Measurements from ENCODE around the gene ANGPTL7.

The ANGPTL7 gene

DNA sequence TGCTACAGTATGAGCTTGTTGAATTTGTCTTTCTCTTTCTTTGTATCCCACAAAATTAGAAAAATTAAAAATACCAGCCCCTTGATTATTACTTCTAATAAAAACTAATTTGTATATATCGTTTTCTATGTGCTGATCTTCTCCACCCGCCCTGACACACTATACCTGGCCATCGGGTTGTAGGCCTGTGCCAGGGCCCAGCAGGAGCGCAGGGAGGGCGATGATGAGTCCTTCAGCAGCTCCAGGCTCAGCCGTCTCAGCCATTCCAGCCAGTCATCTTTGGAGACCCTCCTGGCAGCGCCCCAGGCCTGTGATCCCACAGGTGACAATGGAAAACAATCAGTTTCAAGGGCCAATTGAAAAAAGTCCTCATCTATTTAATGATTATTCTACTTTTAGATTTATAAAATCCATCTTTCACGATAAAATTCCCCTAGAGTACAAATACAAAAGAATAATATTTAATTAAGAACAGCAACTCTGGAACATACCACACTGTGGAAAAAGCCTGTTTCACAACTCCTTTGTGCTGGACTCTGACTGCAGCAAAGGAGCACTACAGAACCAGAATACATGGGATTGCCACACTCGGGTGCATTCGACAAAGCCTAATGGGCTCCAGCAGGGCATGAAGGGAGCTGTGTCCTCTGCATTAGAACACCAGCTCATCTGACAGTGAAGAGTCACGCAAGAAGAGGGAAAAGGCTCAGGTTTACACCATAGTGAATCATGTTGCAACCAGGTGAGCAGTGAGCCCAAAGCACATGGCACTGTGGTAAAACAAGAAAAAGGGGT is 15.4 kb downstream of the ANGPTL7 start:
- no peak for DNase-seq (ENCODE audit: low read depth)

DNA sequence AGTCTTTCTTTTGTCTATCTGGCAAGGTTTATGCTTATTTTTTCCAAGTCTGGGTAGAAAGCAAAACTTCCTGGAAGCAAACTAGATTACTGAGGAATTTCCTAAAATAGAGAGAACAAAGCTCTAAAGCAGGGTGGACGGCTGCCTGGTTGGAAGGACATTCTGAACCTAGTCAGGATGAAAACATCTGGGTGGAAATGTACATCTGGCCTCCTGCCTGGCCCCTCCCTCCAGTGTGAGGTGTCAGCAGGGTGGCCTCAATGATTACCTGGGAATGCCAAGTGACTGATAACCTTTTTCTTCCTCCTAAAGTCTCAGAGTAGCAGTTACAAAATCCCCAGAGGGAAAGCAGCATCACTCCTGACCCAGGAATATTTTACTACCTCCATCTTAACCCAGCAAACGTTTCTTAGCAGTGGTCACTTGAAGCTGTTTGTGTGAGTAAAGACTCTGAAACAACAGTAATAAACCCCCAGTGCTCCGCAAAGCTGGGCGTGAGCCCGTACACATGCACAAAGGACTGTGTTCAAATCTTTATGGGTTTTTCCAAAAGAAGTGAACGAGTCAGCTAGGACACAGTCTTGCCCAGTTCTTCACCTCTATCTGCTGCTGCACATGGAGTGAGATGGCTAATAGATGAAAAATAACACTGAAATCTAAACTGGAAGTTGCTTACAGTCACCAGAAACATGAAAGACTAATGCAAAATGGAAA is 18.9 kb downstream of the ANGPTL7 start:
- DNase-seq (ENCODE audit: low read depth), result no peak

DNA sequence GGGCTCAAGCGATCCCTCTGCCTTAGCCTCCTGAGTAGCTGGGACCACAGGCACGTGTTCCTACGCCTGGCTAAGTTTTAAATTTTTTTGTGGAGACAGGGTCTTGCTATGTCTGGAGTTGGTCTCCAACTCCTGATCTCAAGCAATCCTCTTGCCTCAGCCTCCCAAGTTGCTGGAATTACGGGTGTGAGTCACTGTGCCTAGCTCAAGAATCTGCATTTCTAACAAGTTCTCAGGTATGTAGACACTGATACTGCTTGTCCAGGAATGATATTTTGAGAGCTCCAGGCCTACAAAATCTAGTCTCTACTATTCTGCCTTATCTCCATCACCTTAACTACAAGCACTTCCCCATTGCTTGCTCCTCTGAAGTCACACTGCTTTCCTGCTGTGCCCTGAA is 22.3 kb downstream of the ANGPTL7 start:
- no peak for DNase-seq (ENCODE audit: low read depth)

DNA sequence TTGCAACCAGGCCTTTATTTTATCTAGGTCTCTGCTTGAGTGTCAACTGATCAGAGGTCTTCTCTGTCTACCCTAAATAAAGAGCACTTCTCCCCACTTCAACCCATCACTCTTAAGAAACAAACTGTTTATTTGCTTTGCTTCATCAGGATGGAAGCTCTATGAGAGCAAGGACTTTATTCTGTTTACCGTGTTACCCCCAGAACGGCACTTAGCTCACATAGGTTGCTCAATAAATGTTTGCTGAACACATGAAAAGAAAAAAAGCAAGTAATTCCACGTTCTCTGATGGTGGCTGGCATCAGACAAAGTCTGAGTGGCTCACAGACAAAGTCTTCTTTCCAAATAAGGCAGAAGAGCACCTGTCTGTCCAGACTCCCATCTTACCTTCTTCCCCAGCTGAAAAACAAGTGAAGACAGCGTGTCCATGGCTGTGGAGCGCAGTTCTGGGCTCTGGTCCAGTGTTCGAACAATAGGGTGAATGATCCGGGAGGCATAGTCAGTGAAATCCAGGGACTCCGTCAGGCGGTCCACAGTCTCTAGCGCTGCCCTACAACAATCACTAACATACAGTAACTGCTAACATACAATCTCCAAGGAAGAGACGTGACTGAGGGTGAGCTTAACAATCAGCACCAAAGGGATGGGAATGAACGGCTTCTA is 22.9 kb downstream of the ANGPTL7 start:
- DNase-seq (ENCODE audit: low read depth), result no peak

DNA sequence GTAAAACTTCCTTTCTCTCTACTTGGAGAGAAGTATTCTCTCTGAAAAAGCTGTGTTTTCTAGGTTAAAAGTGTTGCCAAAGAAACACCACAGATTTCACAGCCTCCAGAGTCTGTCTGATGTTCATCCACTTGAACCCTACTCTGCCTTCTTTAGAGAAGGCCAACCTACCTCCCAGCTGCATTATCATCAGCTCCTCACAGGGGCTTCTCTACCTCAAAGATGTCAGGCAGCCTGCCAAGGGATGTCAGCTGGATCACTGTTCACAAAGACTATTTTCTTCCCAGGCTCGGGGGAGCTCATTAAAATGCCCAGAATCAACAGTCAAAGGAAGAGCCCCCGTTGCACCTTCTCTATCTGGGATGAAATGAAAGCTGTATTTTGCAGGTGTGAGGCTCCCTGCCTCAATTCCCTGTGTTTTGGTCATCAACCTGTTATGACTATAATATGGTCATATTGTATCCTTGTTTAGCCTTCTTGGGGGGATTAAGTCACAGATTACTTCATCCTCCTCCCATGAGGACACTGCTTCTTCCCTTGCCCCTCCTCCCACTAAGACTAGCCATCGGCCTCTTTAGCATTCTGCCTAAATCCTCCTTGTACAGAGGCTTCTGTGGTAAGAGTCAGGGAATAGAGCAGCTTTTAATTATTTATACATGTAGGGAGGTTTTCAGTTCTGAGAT is 25.7 kb downstream of the ANGPTL7 start:
- DNase-seq (ENCODE audit: low read depth), result no peak

DNA sequence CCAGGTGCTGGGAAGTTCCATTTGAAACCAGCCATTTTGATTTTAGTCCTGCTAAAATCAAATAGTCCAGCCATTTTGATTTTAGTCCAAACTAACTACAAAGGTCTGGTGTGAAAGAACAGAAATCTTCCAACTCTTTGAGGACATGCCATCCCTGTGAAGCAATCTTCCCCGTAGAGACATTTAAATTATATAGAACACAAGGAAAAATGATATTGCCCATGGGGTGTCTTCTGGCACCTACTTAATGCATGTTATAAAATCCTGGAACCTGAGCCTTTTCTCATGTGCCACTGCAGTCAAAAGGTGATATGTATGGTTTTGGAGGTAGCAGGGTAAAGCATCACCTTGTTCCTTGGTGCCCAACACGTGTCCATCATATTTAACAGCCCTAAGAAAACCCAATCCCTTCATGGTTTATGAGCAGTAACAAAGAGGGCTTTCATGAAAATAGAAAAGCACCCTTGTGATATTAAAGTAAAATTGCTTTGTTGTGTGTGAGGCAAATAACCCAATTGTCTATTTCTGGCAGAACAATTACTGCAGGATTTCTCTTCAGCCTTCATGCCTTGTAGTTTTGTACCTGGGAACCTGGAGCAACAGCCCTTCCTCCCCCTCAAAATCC is 26.3 kb downstream of the ANGPTL7 start:
- no peak for DNase-seq (ENCODE audit: low read depth)

DNA sequence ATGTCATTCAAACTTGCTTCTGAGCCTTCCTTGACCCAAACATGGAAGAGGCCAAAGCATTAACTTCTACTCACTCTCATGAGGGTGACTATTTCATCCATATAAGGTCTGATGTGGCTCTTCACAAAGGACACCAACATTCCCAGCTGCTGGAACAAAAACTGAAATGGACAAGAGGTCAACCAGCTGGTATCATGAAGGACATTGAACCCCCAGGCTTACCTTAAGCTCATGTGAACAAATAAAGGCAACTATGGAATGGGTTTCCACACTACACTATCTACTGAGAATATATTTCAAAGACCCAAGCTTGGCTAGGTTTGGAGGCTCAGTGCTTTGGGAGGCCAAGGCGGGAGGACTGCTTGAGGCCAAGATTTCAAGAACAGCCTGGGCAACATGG is 26.9 kb downstream of the ANGPTL7 start:
- DNase-seq (ENCODE audit: low read depth), result no peak

DNA sequence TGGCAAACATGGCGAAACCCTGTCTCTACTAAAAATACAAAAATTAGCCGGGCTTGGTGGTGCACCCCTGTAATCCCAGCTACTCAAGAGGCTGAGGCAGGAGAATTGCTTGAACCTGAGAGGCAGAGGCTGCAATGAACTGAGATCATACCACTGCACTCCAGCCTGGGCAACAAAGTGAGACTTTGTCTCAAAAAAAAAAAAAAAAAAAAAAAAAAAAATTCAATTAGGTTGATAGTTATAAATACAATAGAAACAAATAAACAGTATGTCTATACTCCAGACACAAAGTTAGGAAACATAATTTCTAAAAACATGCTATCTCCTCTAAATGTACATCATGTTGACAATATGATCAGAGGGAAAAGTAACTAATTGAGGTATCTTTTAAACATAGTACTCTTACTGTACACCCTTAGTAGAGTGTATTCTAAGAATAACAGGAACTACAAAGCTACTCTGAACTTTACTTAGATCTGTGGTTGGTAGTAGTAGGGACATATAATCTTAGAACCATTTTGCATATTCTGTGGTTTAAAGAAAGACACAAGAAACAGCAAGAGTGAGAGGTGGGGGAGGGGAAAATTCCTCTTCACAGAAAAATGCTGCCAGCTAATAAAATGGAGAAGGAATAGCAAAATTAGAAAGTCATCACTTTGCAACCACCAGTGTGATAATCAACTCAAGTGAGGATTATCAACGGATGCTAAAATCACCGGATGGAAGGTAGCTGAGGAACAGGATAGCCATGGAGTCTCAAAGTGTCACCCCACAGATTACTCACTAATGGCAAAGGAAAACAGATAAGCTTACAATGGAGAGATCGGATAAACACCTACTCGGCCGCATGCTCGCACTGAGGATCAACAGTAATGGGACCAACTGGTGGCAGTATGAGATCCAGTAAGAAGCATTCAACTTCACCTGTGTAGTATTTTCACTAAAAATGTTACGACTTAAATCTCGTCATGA is 38.2 kb downstream of the ANGPTL7 start:
- DNase-seq (ENCODE audit: low read depth), result no peak

DNA sequence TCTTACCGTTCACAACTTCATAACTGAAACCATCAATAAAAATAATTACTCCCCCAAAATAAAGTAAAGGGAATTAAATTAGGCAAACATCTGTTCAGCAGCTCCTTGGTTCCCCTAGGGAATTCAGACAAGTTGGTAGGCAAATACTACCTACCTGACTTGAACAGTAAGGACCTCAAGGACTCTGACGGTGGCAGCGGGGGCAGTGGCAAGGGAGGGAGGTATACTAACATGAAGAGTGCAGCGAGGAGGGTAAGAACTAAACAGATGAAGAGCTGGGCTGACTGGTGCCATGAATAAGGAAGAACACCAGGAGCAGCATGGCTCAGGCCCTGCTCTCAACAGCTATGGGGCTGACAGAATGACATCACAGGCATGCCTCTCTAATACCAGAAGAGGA is 40.0 kb downstream of the ANGPTL7 start:
- no peak for DNase-seq (ENCODE audit: low read depth)

DNA sequence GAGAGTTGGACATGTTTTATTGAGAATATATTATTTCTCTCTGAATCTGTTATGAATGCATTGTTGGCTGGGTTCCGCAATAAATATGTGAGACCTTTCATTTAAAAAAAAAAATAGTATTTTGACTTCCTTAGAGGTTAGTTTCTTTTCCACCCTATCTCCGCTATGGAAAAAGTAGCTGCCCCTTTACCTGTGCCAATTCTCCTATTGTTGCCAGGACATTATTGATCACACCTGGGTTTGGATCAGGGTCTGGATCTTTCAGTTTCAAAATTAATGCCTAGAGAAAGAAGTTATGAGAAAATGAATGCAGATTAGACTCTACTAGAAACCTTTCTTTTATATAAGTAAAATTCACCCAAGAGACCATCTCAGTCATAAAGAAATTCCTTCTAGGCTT is 44.1 kb downstream of the ANGPTL7 start:
- DNase-seq (ENCODE audit: low read depth), result no peak

DNA sequence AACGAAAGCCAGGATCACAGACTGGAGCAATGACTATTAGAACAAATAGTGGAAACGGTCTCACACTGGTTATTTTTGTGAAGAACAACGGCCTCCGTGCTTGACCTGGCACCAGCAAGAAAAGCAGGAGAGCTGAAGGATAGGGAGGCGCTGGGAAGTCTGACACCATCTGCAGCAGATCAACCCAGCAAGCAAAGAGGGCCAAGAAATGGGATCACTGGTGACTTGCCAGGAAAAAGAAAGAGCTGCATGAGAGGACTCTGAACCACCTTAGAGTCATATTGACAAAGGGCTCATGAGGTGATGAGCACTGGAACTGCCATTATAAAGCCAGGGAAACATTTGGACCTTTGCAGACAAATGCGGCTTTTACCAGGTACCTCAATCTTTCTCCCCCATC is 48.2 kb downstream of the ANGPTL7 start:
- no peak for DNase-seq (ENCODE audit: low read depth)

DNA sequence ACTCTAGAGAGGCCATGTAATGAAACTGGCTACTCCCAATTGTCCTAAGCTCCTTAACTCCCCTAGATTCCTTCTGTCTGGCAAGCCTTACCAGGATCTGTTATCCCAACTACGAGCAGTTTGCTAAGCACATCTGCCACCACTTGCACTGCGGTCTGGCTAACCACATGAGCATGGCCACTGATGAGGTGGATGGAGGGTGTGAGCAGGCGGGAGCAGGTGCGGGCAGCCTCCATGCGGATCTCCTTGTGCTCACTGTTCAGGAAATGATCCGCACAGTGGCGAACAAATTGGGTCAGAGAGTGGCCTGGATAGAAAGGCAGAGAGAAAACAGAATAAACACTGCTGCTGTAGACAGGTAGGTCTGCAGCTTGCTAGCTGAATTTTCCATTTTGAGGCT is 49.2 kb downstream of the ANGPTL7 start:
- no peak for DNase-seq (ENCODE audit: low read depth)

DNA sequence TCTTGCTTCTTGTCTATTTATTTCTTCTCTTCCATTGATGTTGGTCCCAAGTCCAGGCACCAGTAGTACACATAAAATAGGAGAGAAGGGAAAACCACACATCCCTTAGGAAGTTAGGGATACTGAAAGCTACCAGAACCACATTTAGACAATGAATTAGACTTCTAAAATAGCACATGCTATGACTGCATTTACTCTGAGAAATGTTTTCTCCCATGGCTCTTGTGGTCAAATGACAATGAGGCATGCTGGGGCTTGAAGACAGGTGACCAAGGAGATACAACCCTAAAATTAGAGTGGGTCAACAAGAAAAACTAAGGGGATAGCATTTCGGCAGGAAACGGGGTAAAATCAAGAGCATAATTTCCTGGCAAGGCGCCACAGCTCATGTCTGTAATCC is 56.1 kb downstream of the ANGPTL7 start:
- DNase-seq (ENCODE audit: low read depth), result no peak

All from non-pigmented ciliary epithelial cell (primary cell).